Activated CD4-positive, alpha-beta T cell treated with anti-CD3 and anti-CD28 coated beads, Interleukin-2, amount 10 ng/mL, durations not matched to agents 24 days and 14 days (primary cell): ENCODE measurements around the gene SPRY4. TPM values are rescaled to one million over a fixed set of nuclear protein-coding genes. Genes with fewer than 3 reads are reported as not detected.

Experiments used
- DNase-seq: peaks from one replicate; pipeline ENCODE4 v3.0.0; 2022
- H3K27ac Mint-ChIP-seq: one replicate; pipeline ENCODE4 v1.8.0; 2022; ENCODE audit warnings: mild to moderate bottlenecking, mixed read lengths
- H3K27me3 Mint-ChIP-seq: one replicate; pipeline ENCODE4 v1.8.0; 2022; ENCODE audit warnings: mixed read lengths
- H3K36me3 Mint-ChIP-seq: one replicate; pipeline ENCODE4 v1.8.0; 2022; ENCODE audit warnings: low read depth, mild to moderate bottlenecking, mixed read lengths
- H3K4me1 Mint-ChIP-seq: one replicate; pipeline ENCODE4 v1.8.0; 2021; ENCODE audit warnings: mixed read lengths
- H3K4me3 Mint-ChIP-seq: one replicate; pipeline ENCODE4 v1.8.0; 2022; ENCODE audit warnings: mild to moderate bottlenecking, moderate library complexity, mixed read lengths
- H3K9me3 Mint-ChIP-seq: one replicate; pipeline ENCODE4 v1.8.0; 2021; ENCODE audit warnings: mixed read lengths
- intact Hi-C: fragments of 100-400 bp; cut with micrococcal nuclease; formaldehyde crosslinking; loops from one replicate; pipeline ENCODE4 v1.15.1; 2023
- total RNA-seq: library from RNA; stranded (reverse); gene quantifications from 2 replicates; pipeline ENCODE4 v1.2.3, GENCODE V29; 2022

The SPRY4 gene
- total RNA-seq, 1 donor from 2014 or later: 1.5 TPM

- no peak overlapping the region for H3K4me3 Mint-ChIP-seq
- H3K4me1 Mint-ChIP-seq: peaks cover 21% of the 10 kb centered on the region
- no peaks in the 10 kb centered on the region for H3K9me3 Mint-ChIP-seq
- H3K27me3 Mint-ChIP-seq: peaks cover 2% of the 10 kb centered on the region
- no peak overlapping the region for H3K27ac Mint-ChIP-seq
- H3K36me3 Mint-ChIP-seq: no peaks in the 10 kb centered on the region
- peak; percentile 58 for DNase-seq
- intact Hi-C loops: no loop called here
Measured at GRCh38 chr5:142316051-142316450, 8.8 kb downstream of the SPRY4 start.

GRCh38 chr5:142315096-142315900, 9.5 kb downstream of the SPRY4 start:
- Mint-ChIP-seq H3K9me3 (no peaks in the 10 kb centered on the region), H3K27ac (no peak overlapping the region), H3K27me3 (peaks cover 2% of the 10 kb centered on the region), H3K36me3 (no peaks in the 10 kb centered on the region), H3K4me1 (peaks cover 13% of the 10 kb centered on the region), H3K4me3 (no peak overlapping the region)
- no peak for DNase-seq
- intact Hi-C loops: no loop called here

- no peak overlapping the region for H3K4me3 Mint-ChIP-seq
- H3K36me3 Mint-ChIP-seq: no peaks in the 10 kb centered on the region
- no peak overlapping the region for H3K27ac Mint-ChIP-seq
- intact Hi-C loops: no loop called here
- no peak for DNase-seq
- H3K9me3 Mint-ChIP-seq: no peaks in the 10 kb centered on the region
- H3K4me1 Mint-ChIP-seq: peaks cover 12% of the 10 kb centered on the region
- no peaks in the 10 kb centered on the region for H3K27me3 Mint-ChIP-seq
Measured at GRCh38 chr5:142314606-142315005, 10.2 kb downstream of the SPRY4 start.

- H3K9me3 Mint-ChIP-seq: no peaks in the 10 kb centered on the region
- no peak overlapping the region for H3K27ac Mint-ChIP-seq
- peaks cover 8% of the 10 kb centered on the region for H3K4me1 Mint-ChIP-seq
- H3K27me3 Mint-ChIP-seq: no peaks in the 10 kb centered on the region
- no peaks in the 10 kb centered on the region for H3K36me3 Mint-ChIP-seq
- intact Hi-C loops: no loop called here
- no peak overlapping the region for H3K4me3 Mint-ChIP-seq
- DNase-seq: no peak
Measured at GRCh38 chr5:142314109-142314508, 10.7 kb downstream of the SPRY4 start.

GRCh38 chr5:142313682-142314081, 11.1 kb downstream of the SPRY4 start:
- no peak overlapping the region for H3K4me3 Mint-ChIP-seq
- H3K9me3 Mint-ChIP-seq: no peaks in the 10 kb centered on the region
- H3K27ac Mint-ChIP-seq: no peak overlapping the region
- no peaks in the 10 kb centered on the region for H3K27me3 Mint-ChIP-seq
- no peaks in the 10 kb centered on the region for H3K36me3 Mint-ChIP-seq
- intact Hi-C loops: no loop called here
- peaks cover 6% of the 10 kb centered on the region for H3K4me1 Mint-ChIP-seq
- no peak for DNase-seq

GRCh38 chr5:142313275-142313674, 11.5 kb downstream of the SPRY4 start:
- H3K4me1 Mint-ChIP-seq: peaks cover 6% of the 10 kb centered on the region
- DNase-seq: no peak
- H3K4me3 Mint-ChIP-seq: no peak overlapping the region
- no peaks in the 10 kb centered on the region for H3K27me3 Mint-ChIP-seq
- intact Hi-C loops: no loop called here
- no peak overlapping the region for H3K27ac Mint-ChIP-seq
- no peaks in the 10 kb centered on the region for H3K36me3 Mint-ChIP-seq
- no peaks in the 10 kb centered on the region for H3K9me3 Mint-ChIP-seq

- Mint-ChIP-seq H3K36me3 (no peaks in the 10 kb centered on the region), H3K27me3 (no peaks in the 10 kb centered on the region), H3K4me3 (no peak overlapping the region), H3K27ac (no peak overlapping the region), H3K4me1 (peaks cover 6% of the 10 kb centered on the region), H3K9me3 (no peaks in the 10 kb centered on the region)
- intact Hi-C loops: no loop called here
- no peak for DNase-seq
Measured at GRCh38 chr5:142312399-142312798, 12.4 kb downstream of the SPRY4 start.

- H3K9me3 Mint-ChIP-seq: no peaks in the 10 kb centered on the region
- no peak overlapping the region for H3K4me3 Mint-ChIP-seq
- no peak for DNase-seq
- H3K36me3 Mint-ChIP-seq: no peaks in the 10 kb centered on the region
- H3K27ac Mint-ChIP-seq: no peak overlapping the region
- no peaks in the 10 kb centered on the region for H3K27me3 Mint-ChIP-seq
- peaks cover 4% of the 10 kb centered on the region for H3K4me1 Mint-ChIP-seq
- intact Hi-C loops: no loop called here
Measured at GRCh38 chr5:142311725-142312124, 13.1 kb downstream of the SPRY4 start.

- Mint-ChIP-seq H3K36me3 (no peaks in the 10 kb centered on the region), H3K4me1 (no peaks in the 10 kb centered on the region), H3K9me3 (no peaks in the 10 kb centered on the region), H3K4me3 (no peak overlapping the region), H3K27ac (no peak overlapping the region), H3K27me3 (no peaks in the 10 kb centered on the region)
- DNase-seq: no peak
- intact Hi-C loops: no loop called here
Measured at GRCh38 chr5:142310803-142311202, 14.0 kb downstream of the SPRY4 start.

GRCh38 chr5:142309747-142310318, 15.0 kb downstream of the SPRY4 start:
- intact Hi-C loops: no loop called here

GRCh38 chr5:142308358-142308757, 16.5 kb downstream of the SPRY4 start:
- Mint-ChIP-seq H3K4me3 (no peak overlapping the region), H3K36me3 (no peaks in the 10 kb centered on the region), H3K27ac (no peak overlapping the region), H3K4me1 (no peaks in the 10 kb centered on the region), H3K27me3 (no peaks in the 10 kb centered on the region), H3K9me3 (no peaks in the 10 kb centered on the region)
- no peak for DNase-seq
- intact Hi-C loops: no loop called here

More at GRCh38 chr5:142309747-142310318, 15.0 kb downstream of the SPRY4 start:
- Mint-ChIP-seq H3K4me3 (no peak overlapping the region), H3K4me1 (no peaks in the 10 kb centered on the region), H3K9me3 (no peaks in the 10 kb centered on the region), H3K27me3 (no peaks in the 10 kb centered on the region), H3K27ac (no peak overlapping the region), H3K36me3 (no peaks in the 10 kb centered on the region)
- no peak for DNase-seq

- no peak overlapping the region for H3K4me3 Mint-ChIP-seq
- no peaks in the 10 kb centered on the region for H3K4me1 Mint-ChIP-seq
- intact Hi-C loops: no loop called here
- no peak for DNase-seq
- no peaks in the 10 kb centered on the region for H3K27me3 Mint-ChIP-seq
- no peaks in the 10 kb centered on the region for H3K36me3 Mint-ChIP-seq
- no peak overlapping the region for H3K27ac Mint-ChIP-seq
- no peaks in the 10 kb centered on the region for H3K9me3 Mint-ChIP-seq
Measured at GRCh38 chr5:142307146-142307890, 17.5 kb downstream of the SPRY4 start.

GRCh38 chr5:142306077-142306502, 18.7 kb downstream of the SPRY4 start:
- H3K36me3 Mint-ChIP-seq: no peaks in the 10 kb centered on the region
- no peaks in the 10 kb centered on the region for H3K27me3 Mint-ChIP-seq
- H3K4me3 Mint-ChIP-seq: no peak overlapping the region
- peaks cover 4% of the 10 kb centered on the region for H3K4me1 Mint-ChIP-seq
- H3K9me3 Mint-ChIP-seq: no peaks in the 10 kb centered on the region
- no peak for DNase-seq
- intact Hi-C loops: no loop called here
- H3K27ac Mint-ChIP-seq: no peak overlapping the region

- no peak overlapping the region for H3K4me3 Mint-ChIP-seq
- no peaks in the 10 kb centered on the region for H3K9me3 Mint-ChIP-seq
- H3K4me1 Mint-ChIP-seq: peaks cover 4% of the 10 kb centered on the region
- no peaks in the 10 kb centered on the region for H3K36me3 Mint-ChIP-seq
- H3K27ac Mint-ChIP-seq: no peak overlapping the region
- H3K27me3 Mint-ChIP-seq: no peaks in the 10 kb centered on the region
- DNase-seq: no peak
- intact Hi-C loops: no loop called here
Measured at GRCh38 chr5:142305211-142305610, 19.6 kb downstream of the SPRY4 start.
